Measurements from ENCODE around the gene LEFTY1. TPM values are rescaled to one million over a fixed set of nuclear protein-coding genes. Genes with fewer than 3 reads are reported as not detected.

The LEFTY1 gene
- total and polyA plus RNA-seq, 2 of the 4 experiments (the other 2 are of a cell fraction): not detected

- no peaks in the 10 kb centered on the region for H4K20me1 ChIP-seq (ENCODE audit: insufficient read depth, low read length)
- H3K23ac ChIP-seq (ENCODE audit: low read depth, low read length): no peak overlapping the region
- H2BK5ac ChIP-seq (ENCODE audit: low read depth, low read length, poor library complexity, severe bottlenecking): no peak overlapping the region
- DNase-seq (no peak), ATAC-seq (ENCODE audit: low read depth) (no peak)
- no peak overlapping the region for H3K14ac ChIP-seq (replicated peaks; ENCODE audit: low read depth, low read length)
- no peaks in the 10 kb centered on the region for H3K27me3 ChIP-seq (ENCODE audit: control insufficient read depth, insufficient read depth, low read length)
- H3K36me3 ChIP-seq (ENCODE audit: control insufficient read depth, insufficient read depth, low read length): peaks cover 42% of the 10 kb centered on the region
- H3K9ac ChIP-seq (ENCODE audit: low read depth, low read length): no peak overlapping the region
- no peak overlapping the region for H2BK120ac ChIP-seq (ENCODE audit: low read depth, low read length)
- H3K27ac ChIP-seq (ENCODE audit: insufficient read depth, low read length): no peak overlapping the region
- no peak overlapping the region for H4K91ac ChIP-seq (ENCODE audit: insufficient read depth, low read depth, low read length)
- no TSS peak for BruUV-seq (replicated peaks)
- no peak overlapping the region for H3K4me3 ChIP-seq (ENCODE audit: insufficient read depth, low read depth, low read length)
- TF ChIP-seq, protein P1, sequence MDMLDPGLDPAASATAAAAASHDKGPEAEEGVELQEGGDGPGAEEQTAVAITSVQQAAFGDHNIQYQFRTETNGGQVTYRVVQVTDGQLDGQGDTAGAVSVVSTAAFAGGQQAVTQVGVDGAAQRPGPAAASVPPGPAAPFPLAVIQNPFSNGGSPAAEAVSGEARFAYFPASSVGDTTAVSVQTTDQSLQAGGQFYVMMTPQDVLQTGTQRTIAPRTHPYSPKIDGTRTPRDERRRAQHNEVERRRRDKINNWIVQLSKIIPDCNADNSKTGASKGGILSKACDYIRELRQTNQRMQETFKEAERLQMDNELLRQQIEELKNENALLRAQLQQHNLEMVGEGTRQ (IDR thresholded peaks at IDR 0.05; ENCODE audit: low read depth, low read length): no peak
- no peak for TF ChIP-seq CTCF (conservative IDR thresholded peaks at IDR 0.05; ENCODE audit: low read depth, low read length)
- no peak for TF ChIP-seq RFX5 (IDR thresholded peaks at IDR 0.05; ENCODE audit: low read depth, low read length)
- TF ChIP-seq CEBPB (IDR thresholded peaks at IDR 0.05; ENCODE audit: low read depth, low read length): no peak
- TF ChIP-seq RCOR1 (IDR thresholded peaks at IDR 0.05; ENCODE audit: insufficient replicate concordance, low read length): no peak
- no peak for TF ChIP-seq MXI1 (IDR thresholded peaks at IDR 0.05; ENCODE audit: borderline replicate concordance, low read depth, low read length)
- no peak overlapping the region for H2BK15ac ChIP-seq (ENCODE audit: low read depth, low read length)
- no peak overlapping the region for H2AK9ac ChIP-seq (replicated peaks; ENCODE audit: low read depth, low read length, poor library complexity)
- no peak overlapping the region for H4K8ac ChIP-seq (ENCODE audit: low read depth in 2 of 2, low read length in 2 of 2)
- no peaks in the 10 kb centered on the region for H3K9me3 ChIP-seq (ENCODE audit: control insufficient read depth, insufficient read depth, low read length)
- H3K4me1 ChIP-seq (ENCODE audit: control insufficient read depth, insufficient read depth, low read length): peaks cover 3% of the 10 kb centered on the region; the same call in 1 of the 2 replicates
- no peak overlapping the region for H3K18ac ChIP-seq (ENCODE audit: low read depth, low read length)
- no peak overlapping the region for H3K56ac ChIP-seq (ENCODE audit: extremely low read depth, insufficient read depth, low read length)
- H3K4ac ChIP-seq (ENCODE audit: low read depth, low read length): no peak overlapping the region
- no peak overlapping the region for H2AFZ ChIP-seq (replicated peaks; ENCODE audit: low read length, poor library complexity)
- in situ Hi-C loops (cut with MboI; ENCODE audit: low sequenced_read_pairs) (loop anchor here (10.0 kb wide), 1 partner anchor 375 kb away; no protein-coding TSS in a partner anchor), dilution Hi-C loops (cut with HindIII; ENCODE audit: low sequenced_read_pairs, unreplicated experiment) (no loop called here), intact Hi-C loops (cut with micrococcal nuclease) (loop anchor here (5.0 to 10.0 kb wide), 2 partner anchors 73 to 125 kb away; partner anchors contain the start of gene SRP9)
- no peak overlapping the region for H2BK20ac ChIP-seq (ENCODE audit: low read depth, low read length)
- WGBS, 2 experiments (ENCODE audit: extremely low coverage in 2 of 2, insufficient read length in 1 of 2): no CpG with 5 or more reads among the region's 7 CpGs
- H3K4me2 ChIP-seq (ENCODE audit: low read depth, low read length): no peak overlapping the region
- peaks cover 12% of the 10 kb centered on the region for H3K9me1 ChIP-seq (ENCODE audit: insufficient read depth, low read length)
- no peaks in the 10 kb centered on the region for H3K79me1 ChIP-seq (ENCODE audit: low read depth in 1 of 2, low read length in 2 of 2)
- POLR2A ChIA-PET (ENCODE audit: unreplicated experiment): no interaction called here
- no peak overlapping the region for H2AK5ac ChIP-seq (ENCODE audit: low read depth, low read length)
- CTCF ChIA-PET: interaction anchor here (0.5 to 2.9 kb wide), 2 partner anchors 219 to 375 kb away, joined by 4 to 12 read pairs; no protein-coding TSS in a partner anchor
- H4K5ac ChIP-seq (ENCODE audit: low read depth, low read length): no peak overlapping the region
These were observed 39.0 kb downstream of the LEFTY1 start for GRCh38 chr1:225849925-225850324.
